ENCODE results near the gene TMEM240. TPM values are rescaled to one million over a fixed set of nuclear protein-coding genes. Genes with fewer than 3 reads are reported as not detected.

Gene TMEM240
- total and polyA plus RNA-seq, 9 donors = 3.5 to 9.2 (median 4.8) TPM

DNA sequence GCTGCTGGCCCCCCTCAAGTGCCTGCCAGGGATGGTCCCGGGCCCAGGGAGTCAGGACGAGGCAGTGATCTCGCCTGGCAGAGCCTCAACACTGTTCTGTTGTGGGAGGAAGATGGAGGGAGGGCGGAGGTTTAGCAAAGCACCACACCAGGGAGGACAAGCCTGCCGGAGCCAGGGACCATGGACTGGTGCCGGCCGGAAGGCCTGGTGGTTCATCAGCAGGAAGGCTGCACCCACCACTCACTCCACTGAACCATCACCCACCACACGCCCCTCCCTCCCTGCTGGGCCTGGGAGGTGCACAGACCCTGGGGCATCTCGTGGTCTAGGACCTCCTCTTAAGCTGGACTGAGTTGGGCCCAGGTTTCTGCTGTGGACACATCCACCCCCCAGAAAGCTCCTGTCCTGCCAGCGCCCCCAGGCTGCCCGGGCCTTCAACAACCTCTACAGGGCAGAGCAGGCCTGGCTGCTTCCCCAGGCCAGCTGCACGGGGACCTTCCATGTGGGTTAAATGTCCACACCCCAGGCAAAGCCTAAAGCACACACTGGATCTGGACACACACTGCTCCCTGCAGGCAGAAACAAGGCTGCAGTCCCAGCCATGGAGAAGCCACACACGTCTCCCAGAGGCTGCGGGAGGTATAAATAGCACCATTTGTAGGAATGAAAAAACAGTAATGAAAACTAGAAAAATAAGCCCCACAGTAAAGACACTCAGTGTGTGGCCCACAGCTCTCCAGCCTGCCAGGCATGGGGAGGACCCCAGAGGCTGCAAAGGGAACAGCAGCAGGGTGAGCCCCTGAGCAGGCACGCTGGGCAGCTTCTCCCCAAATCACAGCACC is 10.4 kb upstream of the TMEM240 start:
- H3K9me3 ChIP-seq (replicated peaks; ENCODE audit: control insufficient read depth, low read depth, low read length) = no peaks in the 10 kb centered on the region
- no peaks in the 10 kb centered on the region for H3K27me3 ChIP-seq (ENCODE audit: control insufficient read depth, insufficient read depth, low read length)
- peak; percentile 67 for DNase-seq
- H3K4me1 ChIP-seq (ENCODE audit: control insufficient read depth, insufficient read depth, low read length) = peaks cover 13% of the 10 kb centered on the region
- 60% methylated on average over 5 of the region's 15 CpGs for WGBS (ENCODE audit: insufficient coverage)
- H3K27ac ChIP-seq (ENCODE audit: low read length) = peak overlapping the region; percentile 62
- no peak overlapping the region for H3K4me3 ChIP-seq (ENCODE audit: low read length)
- H3K36me3 ChIP-seq (ENCODE audit: control insufficient read depth, insufficient read depth, low read length) = peaks cover 3% of the 10 kb centered on the region

- no peaks in the 10 kb centered on the region for H3K9me3 ChIP-seq (replicated peaks; ENCODE audit: control insufficient read depth, low read depth, low read length)
- H3K27me3 ChIP-seq (ENCODE audit: control insufficient read depth, insufficient read depth, low read length) = no peaks in the 10 kb centered on the region
- no peak overlapping the region for H3K4me3 ChIP-seq (ENCODE audit: low read length)
- peaks cover 3% of the 10 kb centered on the region for H3K36me3 ChIP-seq (ENCODE audit: control insufficient read depth, insufficient read depth, low read length)
- WGBS (ENCODE audit: insufficient coverage) = 50% methylated on average over 4 of the region's 7 CpGs
- DNase-seq = no peak
- peak overlapping the region; percentile 62 for H3K27ac ChIP-seq (ENCODE audit: low read length)
- H3K4me1 ChIP-seq (ENCODE audit: control insufficient read depth, insufficient read depth, low read length) = peaks cover 13% of the 10 kb centered on the region
Measured at GRCh38 chr1:1550087-1550486, 9.7 kb upstream of the TMEM240 start.

DNA sequence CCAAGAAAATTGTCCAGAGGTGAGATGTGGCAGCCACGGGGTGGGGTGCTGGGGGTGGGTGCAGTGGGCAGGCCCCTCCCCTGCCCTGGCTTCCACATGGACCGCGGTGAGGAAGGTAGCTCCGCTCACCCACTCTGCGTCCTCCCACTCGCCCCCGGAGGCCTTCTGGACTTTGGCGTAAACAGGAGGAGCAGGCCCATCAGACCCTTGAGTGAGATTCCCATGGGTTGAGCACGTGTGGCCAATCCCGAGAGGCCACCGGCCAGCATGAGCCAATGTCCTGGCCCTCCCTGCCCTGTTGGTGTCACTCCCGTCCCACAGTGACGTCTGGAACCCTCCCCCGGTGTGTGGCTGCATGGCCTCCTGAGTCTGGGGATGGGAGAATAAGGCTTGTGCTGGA is 8.2 kb upstream of the TMEM240 start:
- DNase-seq = no peak
- WGBS (ENCODE audit: insufficient coverage) = 76% methylated on average over 8 of the region's 14 CpGs
- Histone ChIP-seq H3K27me3 (ENCODE audit: control insufficient read depth, insufficient read depth, low read length) (no peaks in the 10 kb centered on the region), H3K36me3 (ENCODE audit: control insufficient read depth, insufficient read depth, low read length) (peaks cover 3% of the 10 kb centered on the region), H3K27ac (ENCODE audit: low read length) (no peak overlapping the region), H3K9me3 (replicated peaks; ENCODE audit: control insufficient read depth, low read depth, low read length) (no peaks in the 10 kb centered on the region), H3K4me3 (ENCODE audit: low read length) (no peak overlapping the region), H3K4me1 (ENCODE audit: control insufficient read depth, insufficient read depth, low read length) (peaks cover 13% of the 10 kb centered on the region)

- peaks cover 11% of the 10 kb centered on the region for H3K36me3 ChIP-seq (ENCODE audit: control insufficient read depth, insufficient read depth, low read length)
- peaks cover 13% of the 10 kb centered on the region for H3K4me1 ChIP-seq (ENCODE audit: control insufficient read depth, insufficient read depth, low read length)
- H3K27ac ChIP-seq (ENCODE audit: low read length) = no peak overlapping the region
- no peak overlapping the region for H3K4me3 ChIP-seq (ENCODE audit: low read length)
- no peaks in the 10 kb centered on the region for H3K27me3 ChIP-seq (ENCODE audit: control insufficient read depth, insufficient read depth, low read length)
- DNase-seq = no peak
- WGBS (ENCODE audit: insufficient coverage) = 86% methylated on average over 18 of the region's 19 CpGs
- no peaks in the 10 kb centered on the region for H3K9me3 ChIP-seq (replicated peaks; ENCODE audit: control insufficient read depth, low read depth, low read length)
Measured at GRCh38 chr1:1547476-1547875, 7.1 kb upstream of the TMEM240 start.

- Histone ChIP-seq H3K4me3 (ENCODE audit: low read length) (no peak overlapping the region), H3K36me3 (ENCODE audit: control insufficient read depth, insufficient read depth, low read length) (peaks cover 16% of the 10 kb centered on the region), H3K27me3 (ENCODE audit: control insufficient read depth, insufficient read depth, low read length) (no peaks in the 10 kb centered on the region), H3K27ac (ENCODE audit: low read length) (no peak overlapping the region), H3K9me3 (replicated peaks; ENCODE audit: control insufficient read depth, low read depth, low read length) (no peaks in the 10 kb centered on the region), H3K4me1 (ENCODE audit: control insufficient read depth, insufficient read depth, low read length) (peaks cover 13% of the 10 kb centered on the region)
- WGBS (ENCODE audit: insufficient coverage) = 88% methylated on average over 7 of the region's 9 CpGs
- no peak for DNase-seq
Measured at GRCh38 chr1:1547011-1547410, 6.6 kb upstream of the TMEM240 start.

- H3K4me3 ChIP-seq (ENCODE audit: low read length) = no peak overlapping the region
- peaks cover 13% of the 10 kb centered on the region for H3K4me1 ChIP-seq (ENCODE audit: control insufficient read depth, insufficient read depth, low read length)
- no peaks in the 10 kb centered on the region for H3K27me3 ChIP-seq (ENCODE audit: control insufficient read depth, insufficient read depth, low read length)
- DNase-seq = no peak
- no peak overlapping the region for H3K27ac ChIP-seq (ENCODE audit: low read length)
- no peaks in the 10 kb centered on the region for H3K9me3 ChIP-seq (replicated peaks; ENCODE audit: control insufficient read depth, low read depth, low read length)
- peaks cover 23% of the 10 kb centered on the region for H3K36me3 ChIP-seq (ENCODE audit: control insufficient read depth, insufficient read depth, low read length)
- 86% methylated on average over 20 of the region's 23 CpGs for WGBS (ENCODE audit: insufficient coverage)
Measured at GRCh38 chr1:1545946-1546737, 5.7 kb upstream of the TMEM240 start.

GRCh38 chr1:1544544-1544943 is 4.1 kb upstream of the TMEM240 start:
- 59% methylated on average over 8 of the region's 10 CpGs for WGBS (ENCODE audit: insufficient coverage)
- no peak overlapping the region for H3K27ac ChIP-seq (ENCODE audit: low read length)
- H3K27me3 ChIP-seq (ENCODE audit: control insufficient read depth, insufficient read depth, low read length) = no peaks in the 10 kb centered on the region
- H3K36me3 ChIP-seq (ENCODE audit: control insufficient read depth, insufficient read depth, low read length) = peaks cover 23% of the 10 kb centered on the region
- no peaks in the 10 kb centered on the region for H3K9me3 ChIP-seq (replicated peaks; ENCODE audit: control insufficient read depth, low read depth, low read length)
- H3K4me1 ChIP-seq (ENCODE audit: control insufficient read depth, insufficient read depth, low read length) = peaks cover 9% of the 10 kb centered on the region
- no peak for DNase-seq
- H3K4me3 ChIP-seq (ENCODE audit: low read length) = no peak overlapping the region

DNA sequence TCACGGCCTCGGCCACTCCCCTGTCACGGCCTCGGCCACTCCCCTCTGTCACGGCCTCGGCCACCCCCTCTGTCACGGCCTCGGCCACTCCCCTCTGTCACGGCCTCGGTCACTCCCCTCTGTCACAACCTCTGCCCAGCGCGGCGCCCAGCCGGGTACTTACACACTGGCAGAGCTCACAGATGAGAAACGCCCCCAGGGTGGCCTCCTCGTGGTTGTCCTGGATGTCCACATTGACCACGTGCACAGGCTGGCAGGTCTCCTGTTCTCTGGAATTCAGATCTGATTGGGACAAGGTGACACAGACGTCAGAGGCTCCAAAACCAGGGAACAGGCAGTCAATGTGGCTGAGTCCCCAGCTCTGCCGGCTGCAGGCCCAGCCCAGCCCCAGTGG is 3.3 kb upstream of the TMEM240 start:
- Histone ChIP-seq H3K4me1 (ENCODE audit: control insufficient read depth, insufficient read depth, low read length) (peaks cover 17% of the 10 kb centered on the region), H3K27ac (ENCODE audit: low read length) (no peak overlapping the region), H3K9me3 (replicated peaks; ENCODE audit: control insufficient read depth, low read depth, low read length) (no peaks in the 10 kb centered on the region), H3K4me3 (ENCODE audit: low read length) (no peak overlapping the region), H3K27me3 (ENCODE audit: control insufficient read depth, insufficient read depth, low read length) (no peaks in the 10 kb centered on the region), H3K36me3 (ENCODE audit: control insufficient read depth, insufficient read depth, low read length) (peaks cover 23% of the 10 kb centered on the region)
- WGBS (ENCODE audit: insufficient coverage) = 76% methylated on average over 19 of the region's 19 CpGs
- no peak for DNase-seq

DNA sequence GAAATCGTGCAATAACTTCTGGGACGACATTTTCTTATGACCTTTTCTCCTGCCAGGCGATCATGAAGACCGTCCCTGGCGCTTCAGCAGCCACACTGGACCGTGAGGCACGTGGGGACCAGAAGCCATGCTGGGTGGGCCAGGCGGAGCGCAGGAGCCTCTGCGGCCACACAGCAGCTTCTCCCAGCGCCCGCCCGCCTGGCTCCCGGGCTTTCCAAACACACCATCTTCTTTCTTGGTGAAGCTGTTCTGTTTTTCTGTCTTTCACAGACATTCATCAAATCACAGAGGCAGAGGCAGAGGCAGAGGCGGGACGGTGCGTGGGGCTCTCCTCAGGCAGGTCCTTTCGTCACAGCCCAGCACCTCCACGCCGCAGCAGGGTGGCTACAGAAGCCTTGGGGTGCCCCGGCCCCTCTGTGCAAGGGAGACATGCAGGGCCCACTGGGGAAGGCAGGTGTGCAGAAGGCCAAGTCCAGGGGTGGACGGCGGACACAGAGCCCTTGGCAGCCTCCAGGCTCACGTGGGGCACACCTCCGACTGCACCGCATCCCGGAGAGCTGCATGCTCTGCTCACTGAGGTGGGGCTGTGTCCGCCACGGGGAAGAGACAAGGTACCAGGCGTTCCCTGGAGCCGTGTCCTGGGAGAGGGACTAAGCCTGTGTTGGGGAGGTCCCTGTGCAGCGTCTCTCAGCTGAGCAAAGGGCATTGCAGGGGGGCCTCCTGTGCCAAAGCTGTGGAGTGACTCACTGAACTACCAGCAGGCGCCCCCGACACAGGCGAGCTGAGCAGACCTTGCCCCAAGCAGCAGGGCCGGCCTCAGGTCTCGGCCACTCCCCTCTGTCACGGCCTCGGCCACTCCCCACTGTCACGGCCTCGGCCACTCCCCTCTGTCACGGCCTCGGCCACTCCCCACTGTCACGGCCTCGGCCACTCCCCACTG is 2.6 kb upstream of the TMEM240 start:
- peaks cover 17% of the 10 kb centered on the region for H3K4me1 ChIP-seq (ENCODE audit: control insufficient read depth, insufficient read depth, low read length)
- WGBS (ENCODE audit: insufficient coverage) = 82% methylated on average over 41 of the region's 45 CpGs
- no peak overlapping the region for H3K4me3 ChIP-seq (ENCODE audit: low read length)
- H3K27ac ChIP-seq (ENCODE audit: low read length) = no peak overlapping the region
- no peaks in the 10 kb centered on the region for H3K27me3 ChIP-seq (ENCODE audit: control insufficient read depth, insufficient read depth, low read length)
- no peaks in the 10 kb centered on the region for H3K9me3 ChIP-seq (replicated peaks; ENCODE audit: control insufficient read depth, low read depth, low read length)
- H3K36me3 ChIP-seq (ENCODE audit: control insufficient read depth, insufficient read depth, low read length) = peaks cover 29% of the 10 kb centered on the region
- DNase-seq = no peak
